CD4-positive, alpha-beta T cell treated with Interleukin-12 subunit alpha and Interleukin-12 subunit beta, for 1 hour (primary cell): ENCODE data around the gene AQP2.
A peak's percentile ranks its signal among the peaks of the same experiment; 100 is the strongest.

Experiments used
- DNase-seq: peaks from one replicate; pipeline ENCODE4 v3.0.0-alpha.2; 2020

AQP2 gene

GRCh38 chr12:49950273-49951251, at the start of gene AQP2:
AQP2 (plus strand) TSS chr12:49950737; CDS start chr12:49950831, 94 bp downstream.
- no peak for DNase-seq

GRCh38 chr12:49901026-49901425, 49.5 kb upstream of the AQP2 start:
- DNase-seq, result no peak

- no peak for DNase-seq
Observed at GRCh38 chr12:49901986-49902385, 48.6 kb upstream of the AQP2 start.

GRCh38 chr12:49902399-49903350, 47.9 kb upstream of the AQP2 start:
- no peak for DNase-seq

- DNase-seq, result no peak
Observed at GRCh38 chr12:49903351-49903699, 47.2 kb upstream of the AQP2 start.

GRCh38 chr12:49903700-49904423, 46.7 kb upstream of the AQP2 start, which contains the start of gene FAIM2:
FAIM2 (minus strand) TSS chr12:49903900; CDS start chr12:49903792, 108 bp downstream.
- DNase-seq, result peak; percentile 39

GRCh38 chr12:49904601-49905000, 45.9 kb upstream of the AQP2 start:
- no peak for DNase-seq

- DNase-seq, result no peak
Observed at GRCh38 chr12:49905718-49906314, 44.7 kb upstream of the AQP2 start.

GRCh38 chr12:49907352-49907751, 43.2 kb upstream of the AQP2 start:
- no peak for DNase-seq

GRCh38 chr12:49909356-49909755, 41.2 kb upstream of the AQP2 start:
- no peak for DNase-seq

- DNase-seq, result no peak
Observed at GRCh38 chr12:49909826-49910225, 40.7 kb upstream of the AQP2 start.

GRCh38 chr12:49910331-49911212, 40.0 kb upstream of the AQP2 start:
- DNase-seq, result no peak

- no peak for DNase-seq
Observed at GRCh38 chr12:49911213-49911605, 39.3 kb upstream of the AQP2 start.

- DNase-seq, result no peak
Observed at GRCh38 chr12:49912345-49913255, 37.9 kb upstream of the AQP2 start.

GRCh38 chr12:49916129-49916919, 34.2 kb upstream of the AQP2 start:
- no peak for DNase-seq

- DNase-seq, result no peak
Observed at GRCh38 chr12:49917166-49917787, 33.3 kb upstream of the AQP2 start.

GRCh38 chr12:49917788-49918173, 32.8 kb upstream of the AQP2 start:
- no peak for DNase-seq

- no peak for DNase-seq
Observed at GRCh38 chr12:49920241-49920914, 30.2 kb upstream of the AQP2 start.
